HG02610 (cell line): ENCODE data around the gene SOX8.

ENCODE experiments used
- ATAC-seq: cut with Tn5 transposase; IDR thresholded peaks from one replicate; pipeline ENCODE4 v1.9.1; 2021; ENCODE audit warnings: mild to moderate bottlenecking, moderate library complexity; ENCODE audit not compliant: unreplicated experiment

SOX8 gene

GRCh38 chr16:1003391-1004347 lies 22.1 kb downstream of the SOX8 start:
- no peak for ATAC-seq

GRCh38 chr16:1005286-1005685 lies 23.7 kb downstream of the SOX8 start:
- no peak for ATAC-seq

GRCh38 chr16:1006781-1007180 lies 25.2 kb downstream of the SOX8 start:
- ATAC-seq: no peak

- ATAC-seq: no peak
These were observed 25.8 kb downstream of the SOX8 start for GRCh38 chr16:1007284-1007850.

GRCh38 chr16:1008085-1008484 lies 26.5 kb downstream of the SOX8 start:
- no peak for ATAC-seq

GRCh38 chr16:1009358-1010150 lies 28.0 kb downstream of the SOX8 start:
- no peak for ATAC-seq

GRCh38 chr16:1010251-1010650 lies 28.7 kb downstream of the SOX8 start:
- ATAC-seq: no peak

- no peak for ATAC-seq
These were observed 29.2 kb downstream of the SOX8 start for GRCh38 chr16:1010815-1011214.

- no peak for ATAC-seq
These were observed 29.9 kb downstream of the SOX8 start for GRCh38 chr16:1011316-1012082.

GRCh38 chr16:1012135-1012534 lies 30.6 kb downstream of the SOX8 start:
- no peak for ATAC-seq

GRCh38 chr16:1012722-1013592 lies 31.4 kb downstream of the SOX8 start:
- ATAC-seq: no peak

GRCh38 chr16:1013593-1013900 lies 32.0 kb downstream of the SOX8 start:
- no peak for ATAC-seq

- no peak for ATAC-seq
These were observed 32.7 kb downstream of the SOX8 start for GRCh38 chr16:1014221-1014620.

GRCh38 chr16:1014771-1015495 lies 33.4 kb downstream of the SOX8 start:
- no peak for ATAC-seq

- no peak for ATAC-seq
These were observed 37.1 kb downstream of the SOX8 start for GRCh38 chr16:1018447-1019198.

GRCh38 chr16:1019231-1020090 lies 37.9 kb downstream of the SOX8 start:
- ATAC-seq: no peak

GRCh38 chr16:1020091-1020399 lies 38.5 kb downstream of the SOX8 start:
- ATAC-seq: no peak

GRCh38 chr16:1020591-1020990 lies 39.0 kb downstream of the SOX8 start:
- ATAC-seq: no peak
